Adrenal gland (tissue), 12 donors: ENCODE results near the gene CDK5RAP2. TPM values are rescaled to one million over a fixed set of nuclear protein-coding genes. Genes with fewer than 3 reads are reported as not detected.

Experiments used
- DNase-seq, 7 donors: peaks; one replicate each; pipeline ENCODE4 v3.0.0-alpha.2; 2019 to 2020
- H3K27ac ChIP-seq, 5 donors: fragments of 200-600 bp; sonication (generic) in 4 of 5; 1 replicate in 3 of 5; 2 replicates in 2 of 5; pipeline versions ENCODE4 v1.5.1 to v1.8.0; 2016 to 2020; ENCODE audit warnings: mild to moderate bottlenecking in 1 of 5
- H3K27me3 ChIP-seq: fragments of 200-600 bp; 2 replicates; pipeline ENCODE4 v1.8.0; 2021
- H3K36me3 ChIP-seq, 2 donors: fragments of 200-600 bp; replicated peaks in 1 of 2; 1 replicate in 1 of 2; 2 replicates in 1 of 2; pipeline versions ENCODE4 v1.5.1 to v1.8.0; 2018 to 2022
- H3K4me1 ChIP-seq, 2 donors: fragments of 200-600 bp; replicated peaks in 1 of 2; 1 replicate in 1 of 2; 2 replicates in 1 of 2; pipeline versions ENCODE4 v1.5.1 to v1.8.0; 2018 to 2021
- H3K4me3 ChIP-seq, 4 donors: fragments of 200-600 bp; sonication (generic) in 3 of 4; one replicate each; pipeline ENCODE4 v1.5.1; 2016 to 2018
- H3K9me3 ChIP-seq, 3 donors: fragments of 200-600 bp; sonication (generic) in 1 of 3; replicated peaks in 1 of 3; 1 replicate in 2 of 3; 2 replicates in 1 of 3; pipeline versions ENCODE4 v1.5.1 to v1.8.0; 2016 to 2021
- POLR2A ChIP-seq, 2 donors: fragments of 450-650 bp; IDR thresholded peaks; one replicate each; pipeline ENCODE4 v1.6.1; 2017; ENCODE audit warnings: antibody characterized with exemption in 2 of 2, mild to moderate bottlenecking in 2 of 2, moderate library complexity in 1 of 2
- WGBS, 4 donors: extraction: QIAGEN DNeasy Blood & Tissue Kit in 2 of 4; methylation state at CpG; one replicate each; pipeline versions ENCODE4 v1.1.5 to v1.1.7; 2013 to 2017; 5-methylcytosine and 5-hydroxymethylcytosine counted together
- intact Hi-C, 2 donors: fragments of 100-400 bp; cut with DNase I; formaldehyde crosslinking; loops; one replicate each; pipeline versions ENCODE4 v1.14.1 to v1.15.0; 2022 to 2023
- polyA plus RNA-seq, 3 donors: library from polyadenylated mRNA; stranded (reverse); fragments of 200-250 nt in 2 of 3; fragments of 350-450 nt in 1 of 3; fragmentation: Illumina TruSeq in 1 of 3; extraction: RNeasy Lipid Tissue Mini Kit (QIAGEN cat#74804) in 1 of 3; gene quantifications; one replicate each; pipeline ENCODE4 v1.2.3, GENCODE V29; 2013 to 2014
- total RNA-seq, 9 donors: library from RNA; depleted of rRNA in 4 of 9; stranded (reverse); fragments of >200 nt in 4 of 9; fragments of 120-200 nt in 1 of 9; fragmentation: NEBNext Ultra II Directional in 1 of 9; extraction: Animal tissue kit (Norgen Biotek cat#: 25700) in 1 of 9; gene quantifications; one replicate each; pipeline versions ENCODE4 v1.1.0 to v1.2.4, GENCODE V29; 2013 to 2023
- TF ChIP-seq, protein P1 (sequence below), 6 experiments: fragments of 450-650 bp in 4 of 6; fragments of 200-600 bp in 2 of 6; sonication (generic) in 1 of 6; IDR thresholded peaks; 1 replicate in 5 of 6; 2 replicates in 1 of 6; pipeline versions ENCODE4 v1.5.1 to v1.8.0; 2016 to 2021; ENCODE audit warnings: antibody characterized with exemption in 6 of 6, mild to moderate bottlenecking in 2 of 6, moderate library complexity in 1 of 6
- donor health status: healthy with polysubstance abuse.
- donor health status: Bipolar disorder and iron deficiency.
- donor health status: DM: yes; HTN: yes; CAD: no.
- donor health status: DM: no; HTN: no; CAD: no.
- donor health status: DM: no; HTN: no; CAD: no.
- donor health status: DM: yes; HTN: yes; CAD: no.

Gene CDK5RAP2
- total and polyA plus RNA-seq, 12 donors = 26.0 to 60.7 (median 41.9) TPM

DNA sequence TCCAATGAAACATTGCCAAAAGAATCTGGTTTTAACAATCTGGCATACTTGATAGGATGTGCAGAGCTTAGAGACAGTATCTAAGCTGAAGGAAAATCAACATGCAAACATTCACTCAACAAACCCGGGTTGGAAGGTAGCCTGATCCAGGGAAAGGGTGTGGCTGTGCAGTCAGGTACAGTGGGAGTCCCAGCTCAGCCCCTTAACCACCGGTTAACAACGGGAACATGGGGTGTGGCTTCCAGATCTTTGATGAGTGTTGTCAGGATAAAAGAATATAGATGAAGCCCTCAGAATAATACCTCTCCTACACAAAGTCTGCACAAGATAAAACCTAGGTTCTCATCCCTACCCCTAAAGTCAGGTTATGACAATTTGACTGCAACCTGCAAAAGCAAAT is 127.3 kb downstream of the CDK5RAP2 start:
- no peaks in the 10 kb centered on the region for H3K9me3 ChIP-seq
- H3K4me3 ChIP-seq = no peak overlapping the region
- H3K4me1 ChIP-seq = no peaks in the 10 kb centered on the region
- no peaks in the 10 kb centered on the region for H3K27me3 ChIP-seq
- H3K27ac ChIP-seq = no peak overlapping the region
- no peaks in the 10 kb centered on the region for H3K36me3 ChIP-seq
- no peak for DNase-seq
- no peak for TF ChIP-seq POLR2A (IDR thresholded peaks at IDR 0.05)
- TF ChIP-seq, protein P1, sequence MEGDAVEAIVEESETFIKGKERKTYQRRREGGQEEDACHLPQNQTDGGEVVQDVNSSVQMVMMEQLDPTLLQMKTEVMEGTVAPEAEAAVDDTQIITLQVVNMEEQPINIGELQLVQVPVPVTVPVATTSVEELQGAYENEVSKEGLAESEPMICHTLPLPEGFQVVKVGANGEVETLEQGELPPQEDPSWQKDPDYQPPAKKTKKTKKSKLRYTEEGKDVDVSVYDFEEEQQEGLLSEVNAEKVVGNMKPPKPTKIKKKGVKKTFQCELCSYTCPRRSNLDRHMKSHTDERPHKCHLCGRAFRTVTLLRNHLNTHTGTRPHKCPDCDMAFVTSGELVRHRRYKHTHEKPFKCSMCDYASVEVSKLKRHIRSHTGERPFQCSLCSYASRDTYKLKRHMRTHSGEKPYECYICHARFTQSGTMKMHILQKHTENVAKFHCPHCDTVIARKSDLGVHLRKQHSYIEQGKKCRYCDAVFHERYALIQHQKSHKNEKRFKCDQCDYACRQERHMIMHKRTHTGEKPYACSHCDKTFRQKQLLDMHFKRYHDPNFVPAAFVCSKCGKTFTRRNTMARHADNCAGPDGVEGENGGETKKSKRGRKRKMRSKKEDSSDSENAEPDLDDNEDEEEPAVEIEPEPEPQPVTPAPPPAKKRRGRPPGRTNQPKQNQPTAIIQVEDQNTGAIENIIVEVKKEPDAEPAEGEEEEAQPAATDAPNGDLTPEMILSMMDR (IDR thresholded peaks at IDR 0.05) = no peak
- intact Hi-C loops = no loop called here
- 60 to 88% (median 74%) methylated on average over 3 of the region's 3 CpGs for WGBS, 4 donors

DNA sequence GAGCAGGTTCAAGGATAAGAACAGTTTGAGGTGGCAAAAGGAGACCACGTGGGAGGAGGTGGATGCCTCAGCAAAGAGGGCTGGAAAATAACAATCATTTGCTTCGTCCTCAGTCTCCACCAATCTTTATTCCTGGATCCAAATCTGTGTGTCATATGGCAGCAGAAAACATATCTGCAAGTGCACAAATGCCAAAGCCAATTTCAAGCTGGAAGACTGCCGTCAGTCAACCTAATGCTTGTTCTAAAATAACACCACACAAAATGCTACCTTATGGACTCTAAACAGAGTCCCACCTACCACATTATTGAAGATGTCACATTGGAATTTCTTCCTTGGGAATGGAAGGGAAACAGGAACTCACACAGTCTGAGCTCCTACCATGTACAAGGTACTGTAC is 129.1 kb downstream of the CDK5RAP2 start:
- intact Hi-C loops = no loop called here
- H3K27me3 ChIP-seq = no peaks in the 10 kb centered on the region
- no peaks in the 10 kb centered on the region for H3K9me3 ChIP-seq
- H3K4me1 ChIP-seq = no peaks in the 10 kb centered on the region
- TF ChIP-seq, protein P1 (IDR thresholded peaks at IDR 0.05) = no peak
- TF ChIP-seq POLR2A (IDR thresholded peaks at IDR 0.05) = no peak
- WGBS, 4 donors = 95 to 98% (median 97%) methylated on average over 3 of the region's 3 CpGs
- DNase-seq = no peak
- no peak overlapping the region for H3K27ac ChIP-seq
- H3K36me3 ChIP-seq = no peaks in the 10 kb centered on the region
- no peak overlapping the region for H3K4me3 ChIP-seq

DNA sequence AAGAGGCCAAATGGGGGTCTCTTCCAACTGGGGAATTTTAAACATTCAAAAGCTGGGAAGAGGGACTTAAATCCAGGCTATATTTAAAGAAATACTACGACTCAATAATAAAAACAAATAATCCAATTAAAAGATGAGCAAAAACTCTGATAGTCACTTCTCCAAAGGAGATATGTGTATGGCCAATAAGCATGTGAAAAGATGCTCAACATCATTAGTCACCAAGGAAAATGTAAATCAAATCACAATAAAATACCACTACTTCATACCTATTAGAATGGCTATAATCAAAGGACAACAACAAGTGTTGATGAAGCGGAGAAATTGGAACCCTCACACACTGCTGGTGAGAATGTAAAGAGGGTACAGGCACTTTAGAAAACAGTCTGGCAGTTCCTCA is 130.4 kb downstream of the CDK5RAP2 start:
- no peak for DNase-seq
- Histone ChIP-seq H3K4me3 (no peak overlapping the region), H3K4me1 (no peaks in the 10 kb centered on the region), H3K9me3 (no peaks in the 10 kb centered on the region), H3K36me3 (no peaks in the 10 kb centered on the region), H3K27me3 (no peaks in the 10 kb centered on the region), H3K27ac (no peak overlapping the region)
- intact Hi-C loops = no loop called here
- WGBS, 4 donors = 95 to 99% (median 97%) methylated on average over 2 of the region's 2 CpGs
- TF ChIP-seq, protein P1 (IDR thresholded peaks at IDR 0.05) = no peak
- no peak for TF ChIP-seq POLR2A (IDR thresholded peaks at IDR 0.05)

DNA sequence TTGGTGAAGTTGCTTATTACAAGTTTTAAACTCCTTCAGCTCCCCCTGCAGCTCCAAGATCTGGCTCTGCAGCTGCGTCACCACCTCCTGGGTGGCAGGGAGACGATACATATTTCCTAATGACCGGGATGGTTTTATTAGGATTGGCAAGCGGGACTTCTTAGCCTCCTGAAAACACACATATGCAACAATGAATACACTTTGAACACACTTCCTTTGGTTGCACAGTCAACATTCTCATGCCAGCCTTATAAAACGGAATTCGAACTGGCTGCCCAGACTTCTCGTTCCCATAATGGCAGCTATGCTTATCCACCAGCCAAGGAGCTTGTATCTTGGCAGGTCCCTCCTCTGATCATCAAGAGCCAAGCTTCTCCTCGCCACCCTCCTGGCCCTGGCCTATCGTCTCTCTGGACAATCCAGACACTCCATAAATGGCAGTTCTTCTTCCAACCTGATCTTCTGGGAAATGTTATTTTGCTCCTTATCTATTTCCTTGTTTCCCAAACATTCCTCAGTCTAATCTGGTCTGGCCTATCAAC is 131.9 kb downstream of the CDK5RAP2 start:
- Histone ChIP-seq H3K27ac (no peak overlapping the region), H3K36me3 (peaks cover 0 to 4% of the 10 kb centered on the region in 2 donors), H3K27me3 (no peaks in the 10 kb centered on the region), H3K4me1 (no peaks in the 10 kb centered on the region), H3K4me3 (no peak overlapping the region), H3K9me3 (no peaks in the 10 kb centered on the region)
- intact Hi-C loops = no loop called here
- WGBS, 4 donors = 96 to 98% (median 97%) methylated on average over 9 of the region's 9 CpGs
- no peak for TF ChIP-seq POLR2A (IDR thresholded peaks at IDR 0.05)
- TF ChIP-seq, protein P1 (IDR thresholded peaks at IDR 0.05) = no peak
- DNase-seq = no peak
